ENCODE results near the gene TAPT1.

TAPT1 gene

DNA sequence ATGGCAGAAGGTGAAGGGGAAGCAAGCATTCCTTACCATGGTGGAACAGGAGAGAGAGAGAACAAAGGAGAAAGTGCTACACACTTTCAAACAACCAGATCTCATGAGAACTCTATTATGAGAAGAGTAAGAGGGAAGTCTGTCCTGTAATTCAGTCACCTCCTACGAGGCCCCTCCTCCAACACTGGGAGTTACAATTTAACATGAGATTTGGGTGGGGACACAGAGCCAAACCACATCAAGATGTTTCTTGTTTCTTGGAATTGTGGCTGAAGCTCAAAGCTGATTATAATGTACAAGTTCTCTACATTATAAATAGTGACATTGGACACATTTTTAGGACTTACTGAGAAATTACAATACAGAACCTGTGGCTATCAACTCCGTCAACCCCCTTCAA lies 29.5 kb upstream of the TAPT1 start:
- in situ Hi-C loops (cut with MboI; ENCODE audit: low pct_unique_long_range_greater_than_20kb, low sequenced_read_pairs): loop anchor here (25.0 kb wide), 1 partner anchor 218 kb away; no protein-coding TSS in a partner anchor
- no peak for DNase-seq

DNA sequence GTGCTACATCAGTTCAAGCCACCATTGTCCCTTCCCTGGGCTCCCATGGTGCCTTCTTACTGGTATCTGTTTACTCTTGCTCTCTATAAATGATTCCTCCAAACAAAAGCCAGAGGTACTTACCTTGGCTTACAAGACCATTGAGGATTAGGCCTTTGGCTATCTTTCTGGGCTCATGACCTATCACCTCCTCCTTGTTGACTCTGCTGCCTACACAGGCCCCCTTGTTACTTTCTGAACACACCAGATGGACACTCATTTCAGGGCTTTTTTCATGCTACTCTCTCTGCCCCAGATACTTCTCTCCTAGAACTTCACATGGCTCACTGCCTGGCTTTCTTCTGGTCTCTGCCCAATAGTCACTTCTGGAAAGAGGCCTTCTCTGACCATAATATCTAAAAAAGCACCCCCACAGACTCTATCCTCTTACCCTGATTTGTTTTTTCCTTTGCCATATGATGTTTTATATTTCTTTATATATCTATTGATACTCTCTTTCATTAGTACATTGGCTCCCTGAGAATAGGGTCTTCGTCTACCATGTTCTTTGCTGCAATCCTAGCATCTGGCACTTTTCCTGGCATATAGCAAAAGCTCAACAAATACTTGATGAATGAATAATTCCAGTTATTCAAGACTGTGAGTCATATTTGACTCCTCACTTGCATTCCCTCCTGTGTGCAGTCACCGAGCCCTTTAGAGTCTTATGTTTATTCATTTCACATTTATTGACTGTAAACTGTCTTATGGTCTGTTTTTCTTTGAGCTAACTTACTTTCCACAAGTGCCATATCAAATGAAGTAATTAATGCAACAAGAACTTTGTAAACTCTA lies 27.1 kb upstream of the TAPT1 start:
- in situ Hi-C loops (cut with MboI; ENCODE audit: low pct_unique_long_range_greater_than_20kb, low sequenced_read_pairs): loop anchor here (25.0 kb wide), 1 partner anchor 216 kb away; no protein-coding TSS in a partner anchor

DNA sequence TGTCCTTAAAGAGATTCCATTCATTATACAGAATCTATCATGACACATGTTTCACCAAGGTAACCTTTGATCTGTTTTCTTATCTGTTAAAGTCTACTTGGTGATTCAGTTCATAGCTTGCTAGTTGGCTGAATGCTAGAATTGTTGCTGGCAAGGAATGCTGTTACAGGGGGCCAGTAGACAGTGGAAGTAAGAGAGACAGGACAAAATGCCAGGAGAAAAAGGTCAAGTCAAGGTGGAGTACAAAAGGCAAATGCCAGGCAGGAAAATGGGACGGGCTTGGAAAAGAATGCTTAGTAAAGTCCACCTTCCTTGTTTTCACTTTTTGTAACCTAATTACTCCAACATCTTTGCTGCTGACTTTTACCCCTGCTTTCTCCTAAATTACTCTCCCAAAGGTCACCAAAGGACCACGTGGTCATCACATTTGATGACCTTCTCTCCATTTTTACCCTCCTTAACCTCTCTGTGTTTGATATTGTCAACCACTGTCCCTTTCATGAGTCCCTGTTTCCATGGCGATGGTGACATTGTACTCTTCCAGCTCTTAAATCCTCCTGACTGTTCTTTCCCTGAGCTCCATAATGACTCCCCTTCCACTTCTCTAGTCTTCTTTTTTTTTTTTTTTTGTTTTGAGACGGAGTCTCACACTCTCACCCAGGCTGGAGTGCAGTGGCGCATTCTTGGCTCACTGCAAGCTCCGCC lies 24.5 kb upstream of the TAPT1 start:
- no peak for DNase-seq
- in situ Hi-C loops (cut with MboI; ENCODE audit: low pct_unique_long_range_greater_than_20kb, low sequenced_read_pairs): loop anchor here (25.0 kb wide), 1 partner anchor 214 kb away; no protein-coding TSS in a partner anchor

More for the DNA sequence above, 27.1 kb upstream of the TAPT1 start:
- DNase-seq: no peak

DNA sequence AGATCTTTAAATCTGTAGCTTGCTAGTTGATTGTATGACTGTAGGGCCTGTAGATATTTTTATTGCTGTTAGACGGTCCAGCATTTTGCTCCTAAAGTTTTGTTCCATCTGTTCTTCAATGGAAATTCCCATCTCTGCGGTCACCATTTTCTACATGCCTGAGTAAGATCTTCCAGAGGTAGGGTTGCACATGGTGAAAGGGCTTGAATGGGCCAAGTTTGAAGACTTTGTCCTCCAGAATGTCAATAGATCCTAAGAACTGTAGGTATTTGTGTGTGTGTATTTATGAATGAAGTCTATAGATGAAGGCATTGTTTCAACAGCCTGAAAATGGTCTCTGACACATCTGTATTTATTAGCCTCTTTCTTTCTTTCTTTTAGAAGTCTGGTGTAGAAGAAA lies 22.3 kb upstream of the TAPT1 start:
- DNase-seq: no peak
- in situ Hi-C loops (cut with MboI; ENCODE audit: low pct_unique_long_range_greater_than_20kb, low sequenced_read_pairs): no loop called here

DNA sequence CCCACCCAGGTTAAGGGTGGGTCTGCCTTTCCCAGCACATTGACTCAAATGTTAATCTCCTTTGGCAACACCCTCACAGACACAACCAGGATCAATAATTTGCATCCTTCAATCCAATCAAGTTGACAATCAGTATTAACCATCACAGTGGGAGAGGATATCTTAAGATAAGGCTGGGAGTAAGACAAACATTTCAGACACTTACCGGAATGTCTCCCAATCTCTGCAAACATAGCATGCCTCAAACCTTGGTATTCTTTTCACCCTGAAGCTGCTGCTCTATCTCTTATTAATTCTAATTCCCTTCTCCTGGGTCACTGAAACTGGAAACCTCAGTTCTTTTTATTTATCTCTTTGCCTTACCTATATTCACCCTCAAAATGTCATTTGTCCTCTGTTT lies 19.0 kb upstream of the TAPT1 start:
- in situ Hi-C loops (cut with MboI; ENCODE audit: low pct_unique_long_range_greater_than_20kb, low sequenced_read_pairs): no loop called here
- no peak for DNase-seq

DNA sequence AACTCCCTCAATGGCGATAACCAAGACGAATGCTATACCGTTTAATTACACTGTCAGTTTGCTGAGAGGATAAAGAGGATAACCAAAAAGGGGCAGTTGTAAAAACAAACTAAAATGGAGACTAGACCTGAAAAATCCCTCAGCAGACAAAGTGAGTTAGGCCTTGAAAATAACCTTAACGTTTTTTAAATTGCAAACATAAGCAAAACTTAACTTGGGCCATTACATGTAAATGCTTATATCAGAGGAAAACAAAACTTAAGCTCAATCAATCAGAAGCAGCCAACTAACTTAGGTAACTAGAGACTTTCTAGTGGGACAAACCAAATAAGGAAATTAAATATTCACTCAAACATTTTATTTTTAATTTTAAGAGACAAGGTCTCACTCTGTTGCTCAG lies 17.0 kb upstream of the TAPT1 start:
- no peak for DNase-seq
- in situ Hi-C loops (cut with MboI; ENCODE audit: low pct_unique_long_range_greater_than_20kb, low sequenced_read_pairs): no loop called here

DNA sequence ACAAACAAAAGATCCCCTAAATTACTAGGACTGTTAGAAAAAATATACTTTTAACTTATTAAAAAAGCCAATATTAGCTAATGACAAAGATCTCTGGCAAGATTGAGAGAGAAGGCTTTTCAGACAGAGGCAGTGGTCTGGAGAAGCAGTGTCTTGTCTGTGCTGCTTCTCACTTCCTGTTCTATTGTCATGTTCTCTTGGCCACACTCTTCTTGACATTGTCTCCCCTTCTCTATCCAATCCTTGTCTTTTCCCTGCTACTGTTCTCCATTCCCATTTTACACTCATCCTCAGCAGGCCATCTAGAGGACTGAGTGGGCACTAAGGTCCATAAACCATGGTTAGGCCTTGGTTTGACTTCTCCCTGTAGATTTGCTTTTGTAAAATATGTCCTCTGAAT lies 14.0 kb upstream of the TAPT1 start:
- no peak for DNase-seq
- in situ Hi-C loops (cut with MboI; ENCODE audit: low pct_unique_long_range_greater_than_20kb, low sequenced_read_pairs): no loop called here

DNA sequence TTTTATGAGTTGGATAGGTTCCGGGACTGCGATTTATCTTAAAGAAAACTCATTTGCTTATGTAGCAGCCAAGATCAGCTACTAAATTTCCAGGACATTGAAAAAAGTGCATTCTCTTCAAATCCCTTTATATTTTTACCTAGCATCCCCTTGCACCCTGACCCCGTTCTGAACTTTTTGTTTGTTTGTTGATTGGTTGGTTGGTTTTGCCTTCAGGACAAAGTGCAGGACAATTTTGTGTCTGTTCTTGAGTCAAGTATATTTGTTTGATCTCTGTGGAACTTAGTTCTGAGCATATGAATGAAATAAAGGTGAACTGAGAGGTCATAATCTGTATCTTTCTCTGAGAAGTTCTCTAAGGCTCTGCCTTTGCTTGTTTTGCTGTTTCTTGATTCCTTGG lies 12.8 kb upstream of the TAPT1 start:
- DNase-seq: no peak
- in situ Hi-C loops (cut with MboI; ENCODE audit: low pct_unique_long_range_greater_than_20kb, low sequenced_read_pairs): no loop called here

DNA sequence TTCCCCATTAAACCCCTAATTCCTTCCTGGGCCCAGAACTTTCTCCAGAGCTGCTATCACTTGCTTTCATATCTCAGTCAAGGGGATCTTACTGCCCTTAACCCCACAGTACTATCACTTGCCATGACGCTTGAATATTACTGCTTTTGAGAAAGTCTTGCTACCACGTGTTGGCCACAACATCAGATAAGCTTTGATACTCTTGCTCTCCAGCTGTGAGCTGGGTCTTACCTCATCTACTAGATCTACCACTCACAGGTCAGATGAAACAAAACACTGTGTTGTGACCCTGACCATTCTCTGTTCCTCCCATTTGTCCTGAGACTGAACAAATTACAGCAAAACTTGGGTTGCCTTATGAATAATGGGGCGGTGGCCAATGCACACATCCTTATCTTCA lies 12.1 kb upstream of the TAPT1 start:
- in situ Hi-C loops (cut with MboI; ENCODE audit: low pct_unique_long_range_greater_than_20kb, low sequenced_read_pairs): no loop called here
- no peak for DNase-seq

DNA sequence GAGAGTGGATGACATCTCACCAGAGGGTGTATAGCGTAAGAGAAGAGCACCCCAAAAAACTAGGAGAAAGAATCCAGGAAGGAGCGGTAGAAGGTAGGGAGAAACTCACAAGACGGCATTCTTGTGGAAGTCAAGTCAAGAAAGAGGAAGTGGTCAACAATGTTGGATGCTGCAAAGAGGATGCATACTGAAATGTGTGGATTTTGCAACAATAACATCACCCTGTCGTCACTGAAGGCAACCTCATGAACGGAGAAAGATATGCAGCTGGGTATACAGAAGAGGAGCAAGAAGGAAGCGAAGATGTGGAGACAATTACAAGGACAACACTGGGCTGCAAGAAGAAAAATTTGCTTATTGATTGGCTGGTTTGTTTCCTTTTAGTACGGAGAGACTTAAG lies 11.4 kb upstream of the TAPT1 start:
- in situ Hi-C loops (cut with MboI; ENCODE audit: low pct_unique_long_range_greater_than_20kb, low sequenced_read_pairs): no loop called here

DNA sequence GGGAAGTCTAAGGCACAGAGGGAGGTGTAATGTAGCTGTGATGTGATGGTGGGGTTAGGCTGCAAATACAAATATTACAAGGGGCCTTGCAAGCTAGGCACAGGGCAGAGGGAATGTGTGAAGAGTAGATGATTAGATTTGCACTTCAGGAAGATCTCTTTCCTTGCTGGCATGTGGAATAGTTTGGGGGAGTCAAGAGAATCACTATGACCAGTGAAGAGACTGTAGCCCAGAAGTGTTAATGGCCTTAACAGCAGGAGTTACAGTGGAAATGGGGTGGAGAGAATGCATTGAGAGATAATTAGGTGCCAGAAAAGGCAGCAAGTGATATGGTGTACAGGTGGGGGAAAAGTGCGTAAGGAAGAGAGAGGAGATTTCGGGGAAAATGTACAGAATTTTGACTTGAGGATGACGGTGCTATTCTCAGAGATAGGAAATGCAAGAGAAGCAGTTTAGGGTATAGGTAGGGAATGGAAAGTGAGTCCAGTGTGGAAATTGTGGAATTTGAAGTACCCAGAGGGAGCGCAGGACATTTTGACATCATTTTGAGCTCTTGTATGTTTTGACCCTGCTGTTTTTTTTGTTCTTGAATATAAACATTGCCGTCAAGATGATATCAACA lies 10.2 kb upstream of the TAPT1 start:
- in situ Hi-C loops (cut with MboI; ENCODE audit: low pct_unique_long_range_greater_than_20kb, low sequenced_read_pairs): no loop called here
- DNase-seq: no peak

More for the DNA sequence above, 11.4 kb upstream of the TAPT1 start:
- peak; percentile 76 for DNase-seq

DNA sequence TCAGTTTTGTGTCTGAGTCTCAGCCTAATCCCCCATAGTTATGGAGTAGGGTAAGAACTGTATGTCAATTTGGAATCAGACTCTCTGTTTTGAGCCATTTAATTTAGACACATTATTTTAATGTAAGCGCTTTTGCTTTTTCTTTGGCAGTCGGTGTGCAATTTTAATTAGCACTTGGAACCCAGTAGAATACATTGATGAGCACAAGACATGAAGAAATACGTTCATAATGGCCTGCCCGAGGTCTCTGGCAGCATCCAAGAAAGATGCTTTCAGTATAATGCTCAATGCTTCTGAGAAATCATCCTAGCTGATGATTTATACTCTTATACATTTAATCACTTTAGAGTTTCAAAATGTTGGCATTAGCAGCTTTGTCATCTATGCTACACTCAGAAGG lies 8.9 kb upstream of the TAPT1 start:
- in situ Hi-C loops (cut with MboI; ENCODE audit: low pct_unique_long_range_greater_than_20kb, low sequenced_read_pairs): no loop called here
- DNase-seq: no peak

DNA sequence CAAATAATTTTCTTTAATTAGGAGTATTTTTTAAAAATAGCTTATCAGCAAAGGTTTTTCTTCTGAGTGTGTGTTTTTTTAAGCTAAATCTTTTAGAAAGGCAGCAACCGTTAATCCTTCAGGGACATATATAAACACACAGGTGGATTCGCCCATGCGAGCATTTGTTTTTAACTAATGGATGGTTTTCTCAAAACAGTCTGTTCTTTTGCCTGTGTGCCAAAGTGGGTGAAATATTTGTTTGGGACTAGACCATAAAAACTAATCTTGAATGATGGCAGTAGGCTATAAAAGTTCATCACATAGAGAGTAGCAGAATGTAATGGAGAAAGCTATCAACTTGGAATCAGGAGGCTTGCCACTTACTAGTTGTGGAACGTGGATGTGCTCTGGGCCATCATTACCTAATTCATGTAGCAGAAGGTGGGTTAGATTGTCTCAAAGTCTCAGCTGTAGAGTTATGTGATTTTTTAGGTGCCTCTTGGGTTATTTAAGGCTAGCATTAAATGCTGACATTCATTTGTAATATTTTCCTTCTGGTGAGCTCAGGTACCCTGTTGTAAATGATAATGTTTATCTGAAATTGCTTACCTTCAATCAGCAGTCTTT lies 7.4 kb upstream of the TAPT1 start:
- in situ Hi-C loops (cut with MboI; ENCODE audit: low pct_unique_long_range_greater_than_20kb, low sequenced_read_pairs): no loop called here
- DNase-seq: no peak

DNA sequence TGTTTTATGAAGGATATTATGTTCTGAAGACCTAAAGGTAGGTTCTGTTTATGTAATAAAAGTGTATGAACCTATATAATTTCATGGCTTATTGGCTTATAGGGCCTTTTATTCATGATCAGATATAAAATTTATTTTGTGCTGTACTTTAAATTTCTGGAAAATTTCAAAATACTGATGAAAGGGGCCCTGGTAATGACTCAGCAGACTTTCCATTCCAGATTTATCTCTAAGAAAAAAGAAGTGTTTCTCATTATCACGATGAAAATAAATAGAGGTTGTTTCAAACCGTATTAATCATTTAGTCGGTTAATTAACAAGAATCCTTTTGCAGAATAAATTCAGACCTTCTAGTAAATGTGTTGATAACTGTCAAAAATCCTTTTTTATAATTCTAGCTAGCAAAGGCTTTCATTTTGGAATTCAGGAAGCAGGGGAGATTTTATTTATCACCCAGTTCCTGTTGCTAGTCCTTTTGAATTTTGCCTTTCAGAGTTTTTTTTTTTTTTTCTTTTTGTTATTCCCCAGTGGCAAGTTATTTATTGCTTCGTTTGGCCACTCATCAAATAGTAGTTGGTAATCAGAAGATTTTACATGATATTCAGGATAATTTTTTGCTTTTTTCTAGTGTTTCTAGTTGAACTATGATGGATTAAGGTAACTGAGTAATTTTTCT lies 5.4 kb upstream of the TAPT1 start:
- DNase-seq: no peak
- in situ Hi-C loops (cut with MboI; ENCODE audit: low pct_unique_long_range_greater_than_20kb, low sequenced_read_pairs): no loop called here

DNA sequence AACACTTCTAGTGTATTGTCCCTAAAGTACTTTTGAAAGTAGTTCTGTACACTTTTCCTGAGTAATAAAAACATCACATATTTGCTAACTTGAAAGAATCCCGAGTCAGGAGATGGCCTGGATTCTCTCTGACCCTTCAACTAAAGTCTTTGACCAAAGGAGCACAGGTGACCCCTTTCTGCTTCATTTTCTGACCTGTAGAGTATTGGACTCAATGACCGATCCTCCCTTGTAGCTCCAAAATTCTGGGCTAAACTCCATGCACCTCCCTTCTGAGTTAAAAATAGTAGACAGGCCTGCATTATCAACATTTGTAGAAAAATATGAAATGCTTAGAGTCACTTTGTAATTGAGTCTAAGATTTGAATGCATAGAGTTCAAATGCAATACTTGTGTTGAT lies 4.0 kb upstream of the TAPT1 start:
- DNase-seq: no peak
- in situ Hi-C loops (cut with MboI; ENCODE audit: low pct_unique_long_range_greater_than_20kb, low sequenced_read_pairs): no loop called here

DNA sequence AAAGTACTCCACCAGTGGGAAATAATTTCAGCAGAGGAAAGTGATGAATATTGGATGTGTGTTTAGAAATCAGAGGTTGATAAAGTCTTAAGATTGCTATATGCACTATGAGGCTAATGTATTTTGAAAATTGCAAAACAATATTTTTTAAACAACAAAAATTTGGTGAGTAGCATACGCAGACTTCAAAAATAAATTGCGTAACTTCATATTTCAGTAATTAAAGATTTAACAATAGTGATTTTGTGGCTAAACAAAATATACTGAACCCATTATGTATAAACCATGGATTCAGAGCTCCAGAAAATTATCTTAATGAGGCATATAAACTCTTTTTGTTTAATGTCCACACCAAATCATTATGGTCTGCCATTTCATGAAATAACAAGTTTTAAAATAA lies 3.3 kb upstream of the TAPT1 start:
- no peak for DNase-seq
- in situ Hi-C loops (cut with MboI; ENCODE audit: low pct_unique_long_range_greater_than_20kb, low sequenced_read_pairs): no loop called here

DNA sequence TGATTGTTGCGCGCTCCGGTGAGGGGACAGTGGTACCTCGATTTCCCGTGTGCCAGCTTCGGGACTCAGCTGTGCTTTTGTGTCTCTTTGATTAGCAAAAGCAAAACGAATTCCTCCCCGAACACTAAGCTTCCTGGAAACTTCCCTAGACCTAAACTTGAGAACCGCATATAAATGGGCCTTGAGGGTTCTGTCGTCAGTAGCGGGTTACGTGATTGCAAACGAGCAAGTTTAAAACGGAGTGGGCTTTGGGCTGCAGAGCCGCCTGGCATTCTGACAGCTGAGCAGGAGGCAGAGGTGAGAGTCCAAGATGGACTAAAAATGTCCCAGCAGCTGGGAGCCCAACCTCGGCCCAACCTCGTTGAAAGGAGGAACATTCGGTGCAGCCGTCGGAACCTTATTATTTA lies 1.2 kb upstream of the TAPT1 start:
- in situ Hi-C loops (cut with MboI; ENCODE audit: low pct_unique_long_range_greater_than_20kb, low sequenced_read_pairs): no loop called here
- peak; percentile 49 for DNase-seq

DNA sequence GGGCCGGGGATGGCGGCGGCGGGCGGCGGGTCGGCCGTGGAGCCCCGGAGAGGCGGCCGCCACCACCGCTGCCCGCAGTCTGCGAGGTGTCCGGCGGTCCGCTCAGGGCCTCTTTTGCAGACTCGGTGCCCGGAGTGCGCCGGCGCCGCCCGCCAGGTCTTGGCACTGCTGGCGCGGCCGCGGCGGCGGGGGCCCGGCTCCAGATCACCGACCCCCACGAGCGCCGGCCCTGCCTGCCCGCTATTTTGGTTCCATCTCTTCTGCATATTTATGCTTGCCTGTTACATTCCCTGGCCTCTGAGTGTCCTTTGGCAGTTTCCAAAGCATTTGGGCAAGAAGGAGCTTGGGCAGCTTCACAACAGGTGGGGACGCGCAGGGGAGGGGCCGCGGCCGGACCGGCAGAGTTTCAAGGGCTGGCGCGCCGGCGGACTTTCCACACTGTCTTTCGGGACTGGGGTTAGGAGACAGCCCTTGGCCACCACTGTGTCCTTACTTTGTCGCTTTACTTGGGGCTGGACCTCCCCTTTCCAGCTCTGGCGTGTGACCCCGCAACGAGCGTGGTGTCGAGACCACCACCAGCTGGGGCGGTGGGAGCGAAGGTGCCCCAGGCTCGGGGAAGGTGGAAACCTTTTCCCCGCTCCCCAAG lies 668 bp upstream of the TAPT1 start:
- in situ Hi-C loops (cut with MboI; ENCODE audit: low pct_unique_long_range_greater_than_20kb, low sequenced_read_pairs): no loop called here
- peak; percentile 54 for DNase-seq

All from KBM-7 (cell line).